ENCODE measurements around the gene SPECC1. TPM values are rescaled to one million over a fixed set of nuclear protein-coding genes. Genes with fewer than 3 reads are reported as not detected.

Gene SPECC1
- polyA plus RNA-seq, 1 of the 3 experiments (the other 2 are of a cell fraction), result 11.2 TPM

- Histone ChIP-seq H3K9ac (no peak overlapping the region), H2AFZ (ENCODE audit: low read depth) (no peak overlapping the region), H3K9me2 (no peaks in the 10 kb centered on the region), H3K79me2 (ENCODE audit: insufficient read depth) (peaks cover 5% of the 10 kb centered on the region), H4K20me1 (ENCODE audit: insufficient read depth) (no peaks in the 10 kb centered on the region), H3K9me3 (no peaks in the 10 kb centered on the region), H3K4me2 (no peak overlapping the region), H3K4me3 (ENCODE audit: low read depth in 2 of 2, low read length in 1 of 2) (no peak overlapping the region), H3K36me3 (replicated peaks in 1 of 2; ENCODE audit: control insufficient read depth in 1 of 2, insufficient read depth in 2 of 2, low read length in 1 of 2) (no peaks in the 10 kb centered on the region), H3K27ac (ENCODE audit: low read depth in 2 of 2, low read length in 1 of 2) (no peak overlapping the region), H3F3A (replicated peaks; ENCODE audit: insufficient read depth) (no peaks in the 10 kb centered on the region), H3K27me3 (ENCODE audit: insufficient read depth) (no peaks in the 10 kb centered on the region), H3K4me1 (ENCODE audit: control insufficient read depth in 1 of 2, insufficient read depth in 2 of 2, low read depth in 1 of 2, low read length in 1 of 2) (peaks cover 0 to 3% of the 10 kb centered on the region in 2 experiments; a peak in 1 of 4 replicates)
- WGBS (ENCODE audit: low lambda C conversion rate), result 79% methylated on average over 3 of the region's 3 CpGs
- POLR2A ChIA-PET, result interaction anchor here (0.7 kb wide), 1 partner anchor 734 kb away, joined by 5 read pairs; no protein-coding TSS in a partner anchor
- CTCF ChIA-PET, result interaction anchor here (0.9 to 5.3 kb wide), 3 partner anchors 12 to 102 kb away, joined by 3 to 59 read pairs (median 5); no protein-coding TSS in a partner anchor
- DNase-seq, result no peak
- TF ChIP-seq GABPA (IDR thresholded peaks at IDR 0.05; ENCODE audit: low read depth) (no peak), CTCF (IDR thresholded peaks at IDR 0.05) (peak; percentile 11; the same call in 1 of the 2 replicates), POLR2AphosphoS5 (IDR thresholded peaks at IDR 0.05; ENCODE audit: low read depth, low read length) (no peak), NFIC (IDR thresholded peaks at IDR 0.05; ENCODE audit: borderline replicate concordance) (no peak), ELF1 (IDR thresholded peaks at IDR 0.05) (no peak), PBX3 (IDR thresholded peaks at IDR 0.05) (no peak), MEF2A (IDR thresholded peaks at IDR 0.05; ENCODE audit: borderline replicate concordance, low read depth) (no peak)
These were observed 214.7 kb downstream of the SPECC1 start for GRCh38 chr17:20223808-20224328.

GRCh38 chr17:20224379-20224778 lies 215.2 kb downstream of the SPECC1 start:
- H3K4me2 ChIP-seq, result no peak overlapping the region
- TF ChIP-seq PBX3 (IDR thresholded peaks at IDR 0.05), result no peak
- no peak for TF ChIP-seq MEF2A (IDR thresholded peaks at IDR 0.05; ENCODE audit: borderline replicate concordance, low read depth)
- no peak for TF ChIP-seq TAF1 (IDR thresholded peaks at IDR 0.05; ENCODE audit: borderline replicate concordance, low read depth, low read length)
- TF ChIP-seq SMC3 (IDR thresholded peaks at IDR 0.05; ENCODE audit: low read depth, low read length), result no peak
- TF ChIP-seq RAD21 (IDR thresholded peaks at IDR 0.05; ENCODE audit: low read length), result no peak
- TF ChIP-seq USF1 (IDR thresholded peaks at IDR 0.05; ENCODE audit: borderline replicate concordance, low read depth), result no peak
- no peak for TF ChIP-seq RCOR1 (IDR thresholded peaks at IDR 0.05; ENCODE audit: low read length)
- TF ChIP-seq CTCF (IDR thresholded peaks at IDR 0.05), result no peak
- no peak for TF ChIP-seq IRF3 (IDR thresholded peaks at IDR 0.05; ENCODE audit: low read depth, low read length)
- no peak for TF ChIP-seq GABPA (IDR thresholded peaks at IDR 0.05; ENCODE audit: low read depth)
- no peak for TF ChIP-seq NRF1 (IDR thresholded peaks at IDR 0.05; ENCODE audit: low read depth, low read length)
- TF ChIP-seq GATA2 (CRISPR knock-in tag; IDR thresholded peaks at IDR 0.05), result no peak

More at GRCh38 chr17:20224379-20224778, 215.2 kb downstream of the SPECC1 start:
- ChIA-PET CTCF (interaction anchor here (1.4 to 5.3 kb wide), 3 partner anchors 12 to 102 kb away, joined by 5 to 59 read pairs (median 36); no protein-coding TSS in a partner anchor), POLR2A (no interaction called here)
- no peak for DNase-seq
- no peaks in the 10 kb centered on the region for H3K27me3 ChIP-seq (ENCODE audit: insufficient read depth)
- peaks cover 5% of the 10 kb centered on the region for H3K79me2 ChIP-seq (ENCODE audit: insufficient read depth)
- 60% methylated on average over 3 of the region's 3 CpGs for WGBS (ENCODE audit: low lambda C conversion rate)
- H3K9me2 ChIP-seq, result no peaks in the 10 kb centered on the region
- H3K9ac ChIP-seq, result no peak overlapping the region
- H2AFZ ChIP-seq (ENCODE audit: low read depth), result no peak overlapping the region
- H4K20me1 ChIP-seq (ENCODE audit: insufficient read depth), result no peaks in the 10 kb centered on the region
- H3K36me3 ChIP-seq (replicated peaks in 1 of 2; ENCODE audit: control insufficient read depth in 1 of 2, insufficient read depth in 2 of 2, low read length in 1 of 2), result peaks cover 0 to 3% of the 10 kb centered on the region in 2 experiments
- H3K4me1 ChIP-seq (ENCODE audit: control insufficient read depth in 1 of 2, insufficient read depth in 2 of 2, low read depth in 1 of 2, low read length in 1 of 2), result peaks cover 0 to 3% of the 10 kb centered on the region in 2 experiments; a peak in 1 of 4 replicates
- no peak overlapping the region for H3K27ac ChIP-seq (ENCODE audit: low read depth in 2 of 2, low read length in 1 of 2)
- no peaks in the 10 kb centered on the region for H3K9me3 ChIP-seq
- H3F3A ChIP-seq (replicated peaks; ENCODE audit: insufficient read depth), result no peaks in the 10 kb centered on the region
- no peak overlapping the region for H3K4me3 ChIP-seq (ENCODE audit: low read depth in 2 of 2, low read length in 1 of 2)
